ENCODE results near the gene GNG7.
"Not testable (repeated sequence)": the region's sequence is repeated elsewhere in the genome, so short reads cannot be mapped to it uniquely, and the experiment has no call there.

GNG7 gene

GRCh38 chr19:2591537-2592291, 110.8 kb downstream of the GNG7 start:
- DNase-seq, result no peak

GRCh38 chr19:2590630-2591399, 111.7 kb downstream of the GNG7 start:
- DNase-seq, result no peak

- no peak for DNase-seq
Observed at GRCh38 chr19:2589441-2589840, 113.1 kb downstream of the GNG7 start.

- no peak for DNase-seq
Observed at GRCh38 chr19:2588081-2588777, 114.3 kb downstream of the GNG7 start.

- no peak for DNase-seq
Observed at GRCh38 chr19:2587001-2587719, 115.3 kb downstream of the GNG7 start.

- no peak for DNase-seq
Observed at GRCh38 chr19:2586196-2586595, 116.3 kb downstream of the GNG7 start.

GRCh38 chr19:2584002-2584401, 118.5 kb downstream of the GNG7 start:
- no peak for DNase-seq

GRCh38 chr19:2582984-2583956, 119.2 kb downstream of the GNG7 start:
- DNase-seq, result no peak

- DNase-seq, result not testable (repeated sequence)
Observed at GRCh38 chr19:2580396-2580795, 122.1 kb downstream of the GNG7 start.

- DNase-seq, result no peak
Observed at GRCh38 chr19:2579678-2580280, 122.7 kb downstream of the GNG7 start.

- peak; percentile 53 for DNase-seq
Observed at GRCh38 chr19:2578901-2579677, 123.4 kb downstream of the GNG7 start.

- no peak for DNase-seq
Observed at GRCh38 chr19:2578391-2578890, 124.1 kb downstream of the GNG7 start.

- no peak for DNase-seq
Observed at GRCh38 chr19:2577722-2578335, 124.7 kb downstream of the GNG7 start.

- DNase-seq, result no peak
Observed at GRCh38 chr19:2575734-2576481, 126.6 kb downstream of the GNG7 start.

- DNase-seq, result no peak
Observed at GRCh38 chr19:2574971-2575630, 127.4 kb downstream of the GNG7 start.

GRCh38 chr19:2574478-2574931, 128.0 kb downstream of the GNG7 start:
- DNase-seq, result no peak

- no peak for DNase-seq
Observed at GRCh38 chr19:2573916-2574315, 128.6 kb downstream of the GNG7 start.

GRCh38 chr19:2572152-2572551, 130.3 kb downstream of the GNG7 start:
- DNase-seq, result not testable (repeated sequence)
